GM18498 (cell line): ENCODE measurements around the gene MORF4L1.
"Not testable (repeated sequence)": the region's sequence is repeated elsewhere in the genome, so short reads cannot be mapped to it uniquely, and the experiment has no call there.

Experiments
- ATAC-seq: cut with Tn5 transposase; IDR thresholded peaks from one replicate; pipeline ENCODE4 v1.9.1; 2021; ENCODE audit warnings: mild to moderate bottlenecking, moderate library complexity; ENCODE audit not compliant: unreplicated experiment

The MORF4L1 gene, protein sequence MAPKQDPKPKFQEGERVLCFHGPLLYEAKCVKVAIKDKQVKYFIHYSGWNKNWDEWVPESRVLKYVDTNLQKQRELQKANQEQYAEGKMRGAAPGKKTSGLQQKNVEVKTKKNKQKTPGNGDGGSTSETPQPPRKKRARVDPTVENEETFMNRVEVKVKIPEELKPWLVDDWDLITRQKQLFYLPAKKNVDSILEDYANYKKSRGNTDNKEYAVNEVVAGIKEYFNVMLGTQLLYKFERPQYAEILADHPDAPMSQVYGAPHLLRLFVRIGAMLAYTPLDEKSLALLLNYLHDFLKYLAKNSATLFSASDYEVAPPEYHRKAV

DNA sequence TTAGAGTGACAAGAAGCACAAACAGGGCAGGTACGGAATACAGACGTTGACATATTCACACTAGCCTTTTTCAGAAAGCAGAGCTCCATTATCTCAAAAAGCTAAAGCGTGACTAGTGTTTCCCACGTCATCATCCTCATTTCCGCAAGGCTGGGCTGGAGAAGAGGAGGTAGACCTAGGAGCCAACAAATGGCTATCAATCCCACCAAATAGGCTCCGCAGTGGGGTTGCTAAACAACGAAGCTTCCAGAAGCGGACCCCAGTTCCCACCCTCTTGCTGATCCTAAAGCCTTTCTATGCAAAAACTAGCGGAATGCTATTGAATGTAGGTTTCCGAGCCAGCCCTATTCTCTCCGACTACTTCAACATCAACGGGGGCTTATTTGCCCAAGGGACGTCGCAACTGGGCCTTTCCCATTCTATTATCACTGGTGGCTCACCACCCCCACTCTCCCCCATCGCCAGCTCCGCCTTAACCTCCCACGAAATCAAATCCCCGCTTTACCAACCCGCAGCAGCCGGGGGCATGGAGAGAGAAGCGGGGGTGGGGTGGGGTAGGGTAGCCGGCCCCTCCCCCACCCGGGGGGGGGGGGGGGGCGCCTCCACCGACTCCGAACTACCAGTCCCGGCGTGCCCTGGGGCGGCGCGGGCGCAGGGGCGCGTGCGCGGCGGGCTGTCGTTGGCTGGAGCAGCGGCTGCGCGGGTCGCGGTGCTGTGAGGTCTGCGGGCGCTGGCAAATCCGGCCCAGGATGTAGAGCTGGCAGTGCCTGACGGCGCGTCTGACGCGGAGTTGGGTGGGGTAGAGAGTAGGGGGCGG is at the start of gene MORF4L1:
MORF4L1 (plus strand) TSS at position 736 of the 817 bp plus-strand sequence. CDS start 128 bp downstream, outside the sequence.
- ATAC-seq = peak; percentile 84

DNA sequence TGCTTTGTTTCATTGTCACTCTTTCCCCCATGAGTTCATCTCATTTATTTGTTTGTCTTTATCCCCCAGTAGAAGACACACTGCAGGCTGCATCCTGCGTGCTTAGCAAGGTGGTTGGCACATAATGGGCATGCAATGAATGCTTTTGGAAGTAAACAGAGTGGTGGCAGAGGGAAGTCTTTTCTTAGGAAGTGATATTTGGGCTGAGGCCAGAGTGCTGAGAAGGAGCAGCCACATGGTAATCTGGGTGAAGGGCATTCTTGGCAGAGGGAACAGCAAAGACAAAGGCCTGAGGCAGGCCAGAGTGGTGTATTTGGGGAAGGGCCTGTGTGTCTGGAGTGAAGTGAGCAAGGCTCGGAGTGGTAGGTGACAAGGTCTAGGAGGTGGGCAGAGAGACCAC is 43.8 kb upstream of the MORF4L1 start:
- ATAC-seq = no peak

DNA sequence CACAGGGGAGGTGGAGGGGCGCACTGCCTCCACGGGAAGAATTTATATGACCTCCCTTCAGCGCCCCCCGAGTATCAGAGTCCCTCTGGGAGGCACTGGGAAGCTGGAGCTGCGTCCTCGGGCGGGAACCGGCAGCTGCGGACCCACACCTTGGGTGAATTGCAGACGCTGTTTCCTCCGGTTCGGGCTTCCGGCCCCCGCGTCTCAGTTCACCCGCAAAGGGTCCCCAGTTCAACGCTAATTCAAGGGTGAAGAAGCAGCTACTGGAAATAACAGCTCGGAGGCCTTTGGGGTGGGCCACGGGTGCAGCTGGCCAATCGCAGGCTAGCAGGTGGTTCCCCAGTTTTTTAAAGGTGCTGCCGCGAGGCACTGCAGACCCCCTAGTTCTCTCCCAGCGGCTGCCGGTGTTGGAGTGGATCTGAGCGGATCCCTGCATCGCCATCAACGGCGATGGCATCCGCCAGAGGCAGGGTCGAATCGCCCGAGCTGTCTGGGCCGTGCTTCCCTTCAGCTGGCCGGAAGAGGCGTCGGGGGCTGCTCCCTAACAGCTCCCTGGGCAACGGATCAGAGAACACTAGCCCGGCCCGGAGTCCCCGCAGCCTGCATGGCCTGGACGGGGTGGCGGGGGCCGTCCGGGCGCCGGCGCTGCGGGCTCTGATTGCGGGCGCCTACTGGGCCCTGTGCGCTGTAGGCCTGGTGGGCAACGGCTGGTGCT is 42.0 kb upstream of the MORF4L1 start:
- ATAC-seq = no peak

DNA sequence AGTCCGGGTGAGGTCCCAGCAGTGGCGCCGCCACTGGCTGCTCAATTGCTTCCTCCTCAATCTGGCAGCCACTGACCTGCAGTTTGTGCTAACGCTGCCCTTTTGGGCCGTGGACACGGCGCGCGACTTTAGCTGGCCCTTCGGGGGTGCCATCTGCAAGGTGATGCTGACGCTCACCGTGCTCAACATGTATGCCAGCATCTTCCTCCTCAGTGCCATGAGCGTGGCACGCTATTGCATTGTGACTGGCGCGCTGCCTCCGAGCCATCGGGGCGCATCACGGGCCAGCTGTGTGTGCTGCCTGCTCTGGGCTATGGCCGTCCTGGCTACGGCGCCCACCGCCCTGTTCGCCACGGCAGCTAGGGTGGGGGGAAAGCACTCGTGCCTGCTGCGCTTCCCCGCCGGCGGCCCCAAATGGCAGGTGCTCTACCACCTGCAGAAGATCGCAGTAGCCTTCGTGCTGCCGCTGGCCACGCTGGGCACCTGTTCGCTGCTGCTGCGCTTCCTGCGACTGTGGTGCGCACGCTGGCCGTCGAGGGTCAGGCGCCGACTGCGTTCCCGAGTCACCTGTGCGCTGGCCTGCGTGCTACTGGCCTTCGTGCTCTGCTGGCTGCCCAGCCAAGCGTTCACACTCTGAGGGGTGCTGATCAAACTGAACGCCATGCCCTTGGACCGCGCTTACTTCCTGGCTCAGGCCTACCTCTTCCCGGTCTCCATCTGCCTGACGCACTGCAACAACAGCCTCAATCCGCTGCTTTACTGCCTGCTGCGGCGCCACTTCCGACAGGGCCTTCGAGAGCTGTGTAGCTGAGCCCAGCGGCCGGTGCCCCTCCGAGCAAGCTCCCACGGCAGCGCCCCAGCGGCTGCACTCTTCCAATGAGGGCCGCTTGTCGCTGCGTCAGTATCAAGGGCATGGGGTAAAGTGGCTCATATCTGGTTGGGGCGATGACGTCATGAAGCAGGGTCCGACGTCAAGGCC is 41.2 kb upstream of the MORF4L1 start:
- ATAC-seq = no peak

DNA sequence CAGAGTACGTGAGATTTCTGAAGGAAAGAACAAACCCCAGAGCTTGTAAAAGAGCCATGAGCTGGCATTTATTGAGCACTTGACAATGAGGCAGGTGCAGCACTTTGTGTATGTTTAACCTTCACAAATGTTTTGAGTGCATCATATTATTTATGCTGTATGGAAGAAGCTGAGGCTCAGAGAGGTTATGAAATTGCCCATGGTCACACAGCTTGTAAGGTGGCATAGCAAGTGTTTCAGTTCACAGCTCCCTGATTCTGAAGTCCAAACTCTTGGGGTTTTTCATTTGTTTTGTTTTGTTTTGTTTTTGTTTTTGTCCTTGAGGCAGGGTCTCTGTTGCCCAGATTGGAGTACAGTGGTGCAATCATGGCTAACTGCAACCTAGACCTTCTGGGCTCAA is 36.4 kb upstream of the MORF4L1 start:
- ATAC-seq = no peak

DNA sequence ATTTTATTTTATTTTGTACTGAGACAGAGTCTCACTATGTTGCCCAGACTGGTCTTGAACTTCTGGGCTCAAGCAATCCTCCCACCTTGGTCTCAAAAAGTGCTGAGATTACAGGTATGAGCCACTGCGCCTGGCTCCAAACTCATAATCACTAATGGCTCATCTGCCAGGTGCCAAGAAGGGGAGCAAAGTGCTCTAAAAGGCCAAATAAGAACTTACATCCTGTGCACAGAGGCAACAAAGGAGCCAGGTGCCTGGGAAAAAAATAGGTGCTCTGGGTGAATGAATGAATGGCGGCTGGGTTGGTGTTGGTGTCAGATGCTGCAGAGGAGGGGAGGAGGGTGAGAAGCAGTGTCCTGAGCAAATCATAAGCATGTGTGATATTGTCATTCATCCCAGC is 35.6 kb upstream of the MORF4L1 start:
- ATAC-seq = no peak

DNA sequence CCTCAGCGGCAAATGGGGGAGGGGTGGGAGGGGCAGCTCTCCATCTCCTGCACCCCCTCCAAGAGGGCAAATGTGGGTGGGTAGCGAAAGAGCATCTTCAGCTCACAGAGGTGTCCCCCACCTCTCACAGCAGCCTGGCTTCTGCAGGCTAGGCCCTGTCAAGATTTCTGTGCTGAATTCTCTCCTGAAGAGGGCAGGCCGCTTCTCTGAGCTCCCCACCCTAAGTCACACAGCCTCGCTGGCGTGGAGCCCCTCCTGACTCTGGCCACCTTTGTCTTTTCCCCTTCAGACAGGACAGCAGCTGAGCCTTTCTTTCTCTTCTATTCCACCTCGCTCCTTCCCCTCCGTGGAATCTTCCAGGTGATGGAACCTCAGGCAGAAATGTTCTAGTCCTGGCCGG is 35.1 kb upstream of the MORF4L1 start:
- ATAC-seq = no peak

DNA sequence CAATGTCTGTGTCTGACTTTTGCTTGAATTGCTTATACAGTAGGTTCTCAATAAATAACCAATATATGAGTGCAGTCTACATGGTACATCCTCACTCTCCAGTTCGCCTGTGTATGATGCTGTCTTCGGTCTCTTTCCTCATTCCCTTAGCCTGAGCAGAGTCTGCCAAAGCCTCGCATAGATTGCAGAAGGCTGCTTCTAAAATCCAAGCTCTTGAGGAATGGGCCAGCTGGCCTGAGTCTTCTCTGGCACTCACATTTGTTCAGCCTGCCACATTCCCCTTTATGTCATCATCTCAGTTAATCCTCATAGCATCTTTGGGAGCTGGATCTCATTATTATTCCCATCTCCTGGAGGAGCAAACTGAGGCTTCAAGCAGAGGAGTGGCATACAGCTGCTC is 34.2 kb upstream of the MORF4L1 start:
- no peak for ATAC-seq

DNA sequence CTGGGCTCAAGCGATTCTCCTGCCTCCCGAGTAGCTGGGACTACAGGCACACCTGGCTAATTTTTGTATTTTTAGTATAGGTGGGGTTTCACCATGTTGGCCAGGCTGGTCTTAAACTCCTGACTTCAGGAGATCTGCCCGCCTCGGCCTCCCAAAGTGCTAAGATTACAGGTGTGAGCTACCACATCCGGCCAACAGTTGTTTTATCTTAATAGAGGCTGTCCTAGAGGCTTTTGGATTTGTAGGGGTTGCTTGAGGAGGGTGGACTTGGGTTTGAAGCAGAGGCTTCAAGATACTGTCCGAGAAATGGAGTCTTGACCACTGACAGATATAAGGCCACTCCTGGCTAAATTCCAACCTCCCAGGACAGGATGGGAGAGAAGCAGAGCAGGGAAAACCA is 33.5 kb upstream of the MORF4L1 start:
- not testable (repeated sequence) for ATAC-seq

DNA sequence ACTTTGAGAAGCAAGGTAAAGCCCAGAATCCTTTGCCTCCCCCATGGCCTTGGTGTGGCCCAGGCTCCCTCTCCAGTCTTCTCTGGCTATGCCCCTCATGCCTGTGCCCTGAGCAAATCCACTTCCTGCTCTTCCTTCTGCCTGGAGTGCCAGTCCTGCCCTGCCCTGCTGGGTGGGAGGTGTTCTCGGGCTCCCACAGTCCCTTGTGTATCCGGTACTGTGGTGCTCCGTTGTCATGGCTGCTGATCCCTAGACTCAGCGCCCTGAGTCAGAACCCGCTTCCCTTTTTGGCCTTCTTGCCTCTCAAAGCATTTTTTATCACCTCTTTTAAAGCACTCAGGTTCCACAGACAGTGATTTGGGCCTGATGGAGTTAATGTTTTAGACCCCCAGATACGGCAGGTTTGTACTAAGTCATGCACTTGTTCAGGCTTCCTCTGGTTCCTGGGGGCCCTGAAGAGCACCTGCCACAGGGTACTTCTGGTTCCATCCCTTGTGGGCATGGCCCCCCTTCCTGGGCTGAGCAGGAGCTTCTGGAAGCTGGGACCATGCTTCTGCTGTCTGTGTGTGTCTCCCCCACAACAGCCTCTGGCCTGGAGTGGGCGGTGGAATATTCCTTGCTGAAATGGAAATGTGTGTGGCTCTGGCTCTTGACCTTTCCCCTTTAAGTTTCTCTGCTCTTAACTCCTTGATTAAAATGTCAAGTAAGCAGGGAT is 31.9 kb upstream of the MORF4L1 start:
- ATAC-seq = no peak

DNA sequence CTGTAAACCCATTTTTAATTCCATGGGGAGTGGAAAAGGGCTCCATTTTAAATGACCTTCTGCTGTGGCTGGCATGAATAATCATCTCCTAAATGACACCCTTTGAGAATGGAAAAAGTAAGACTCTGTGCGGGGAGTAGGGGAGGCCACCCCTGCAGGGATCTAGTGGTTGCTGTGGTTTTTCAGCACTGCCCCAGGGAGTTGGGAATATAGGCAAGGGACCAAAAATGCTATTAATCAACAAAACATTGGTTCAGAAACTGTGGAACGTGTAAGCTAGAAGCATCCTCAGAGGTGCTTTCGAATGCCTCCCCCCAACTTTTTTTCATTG is 31.3 kb upstream of the MORF4L1 start:
- no peak for ATAC-seq

DNA sequence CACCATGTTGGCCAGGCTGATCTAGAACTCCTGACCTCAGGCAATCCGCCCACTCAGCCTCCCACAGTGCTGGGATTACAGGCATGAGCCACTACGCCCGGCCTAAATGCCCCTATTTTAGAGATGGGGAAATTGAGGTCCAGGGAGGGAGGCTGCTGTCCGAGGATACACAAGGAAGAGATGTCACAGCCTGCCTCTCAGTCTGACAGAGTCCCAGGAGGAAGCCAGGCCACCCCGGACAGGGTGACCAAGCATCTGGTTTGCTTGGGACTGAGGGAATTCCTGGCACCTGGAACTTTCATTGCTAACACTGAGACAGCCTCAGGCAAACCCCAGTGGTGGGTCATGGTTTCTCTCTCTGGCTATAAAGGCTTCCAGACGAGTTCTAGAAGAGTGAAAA is 30.8 kb upstream of the MORF4L1 start:
- ATAC-seq = no peak

DNA sequence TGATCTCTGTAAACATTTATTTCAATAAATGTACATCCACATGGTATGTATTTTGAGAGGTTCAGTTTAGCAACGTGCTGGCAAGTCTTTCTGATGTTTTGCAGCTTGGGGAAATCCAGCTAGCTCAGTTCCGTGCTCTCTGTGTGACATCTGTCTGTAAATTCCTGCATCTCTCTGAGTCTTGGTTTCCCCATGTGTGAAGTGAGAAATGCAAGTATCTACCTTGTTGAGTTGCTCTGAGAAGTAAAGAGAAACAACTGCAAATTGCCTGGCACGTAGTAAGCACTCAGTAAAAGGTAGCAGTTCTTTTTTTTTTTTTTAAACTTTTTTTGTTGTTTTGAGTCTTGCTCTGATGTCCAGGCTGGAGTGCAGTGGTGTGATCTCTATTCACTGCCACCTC is 30.2 kb upstream of the MORF4L1 start:
- no peak for ATAC-seq

DNA sequence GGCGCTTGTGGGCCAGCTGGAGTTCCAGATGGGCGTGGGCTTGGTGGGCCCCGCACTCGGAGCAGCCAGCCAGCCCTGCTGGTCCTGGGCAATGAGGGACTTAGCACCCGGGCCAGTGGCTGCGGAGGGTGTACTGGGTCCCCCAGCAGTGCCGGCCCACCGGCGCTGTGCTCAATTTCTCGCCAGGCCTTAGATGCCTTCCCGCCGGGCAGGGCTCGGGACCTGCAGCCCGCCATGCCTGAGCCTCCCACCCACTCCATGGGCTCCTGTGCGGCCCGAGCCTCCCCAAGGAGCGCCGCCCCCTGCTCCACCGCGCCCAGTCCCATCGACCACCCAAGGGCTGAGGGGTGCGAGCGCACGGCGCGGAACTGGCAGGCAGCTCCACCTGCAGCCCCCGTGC is 25.8 kb upstream of the MORF4L1 start:
- not testable (repeated sequence) for ATAC-seq

DNA sequence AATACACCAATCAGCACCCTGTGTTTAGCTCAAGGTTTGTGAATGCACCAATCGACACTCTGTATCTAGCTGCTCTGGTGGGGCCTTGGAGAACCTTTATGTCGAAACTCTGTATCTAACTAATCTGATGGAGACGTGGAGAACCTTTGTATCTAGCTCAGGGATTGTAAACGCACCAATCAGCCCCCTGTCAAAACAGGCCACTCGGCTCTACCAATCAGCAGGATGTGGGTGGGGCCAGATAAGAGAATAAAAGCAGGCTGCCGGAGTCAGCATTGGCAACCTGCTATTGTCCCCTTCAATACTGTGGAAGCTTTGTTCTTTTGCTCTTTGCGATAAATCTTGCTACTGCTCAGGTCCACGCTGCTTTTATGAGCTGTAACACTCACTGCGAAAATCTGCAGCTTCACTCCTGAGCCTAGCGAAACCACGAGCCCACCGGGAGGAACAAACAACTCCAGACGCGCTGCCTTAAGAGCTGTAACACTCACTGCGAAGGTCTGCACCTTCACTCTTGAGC is 25.2 kb upstream of the MORF4L1 start:
- not testable (repeated sequence) for ATAC-seq

DNA sequence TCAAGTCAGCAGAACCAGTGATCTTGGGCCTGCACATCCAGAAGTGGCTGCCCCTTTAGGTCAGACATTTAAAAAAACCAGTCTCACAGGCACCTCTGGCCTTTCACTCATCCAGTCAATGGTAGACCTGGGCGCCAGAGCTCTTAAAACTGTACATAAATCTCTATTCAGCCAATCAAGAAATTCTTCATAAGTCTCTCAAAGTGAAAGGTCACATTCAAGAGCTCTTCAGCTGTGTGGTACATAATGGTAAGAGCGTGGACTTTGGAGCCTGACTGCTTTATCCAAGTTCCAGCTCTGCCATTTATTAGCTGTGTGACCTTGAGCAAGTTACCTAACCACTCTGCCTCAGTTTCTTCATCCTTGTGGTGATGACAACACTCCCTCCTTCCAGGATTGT is 22.3 kb upstream of the MORF4L1 start:
- no peak for ATAC-seq

DNA sequence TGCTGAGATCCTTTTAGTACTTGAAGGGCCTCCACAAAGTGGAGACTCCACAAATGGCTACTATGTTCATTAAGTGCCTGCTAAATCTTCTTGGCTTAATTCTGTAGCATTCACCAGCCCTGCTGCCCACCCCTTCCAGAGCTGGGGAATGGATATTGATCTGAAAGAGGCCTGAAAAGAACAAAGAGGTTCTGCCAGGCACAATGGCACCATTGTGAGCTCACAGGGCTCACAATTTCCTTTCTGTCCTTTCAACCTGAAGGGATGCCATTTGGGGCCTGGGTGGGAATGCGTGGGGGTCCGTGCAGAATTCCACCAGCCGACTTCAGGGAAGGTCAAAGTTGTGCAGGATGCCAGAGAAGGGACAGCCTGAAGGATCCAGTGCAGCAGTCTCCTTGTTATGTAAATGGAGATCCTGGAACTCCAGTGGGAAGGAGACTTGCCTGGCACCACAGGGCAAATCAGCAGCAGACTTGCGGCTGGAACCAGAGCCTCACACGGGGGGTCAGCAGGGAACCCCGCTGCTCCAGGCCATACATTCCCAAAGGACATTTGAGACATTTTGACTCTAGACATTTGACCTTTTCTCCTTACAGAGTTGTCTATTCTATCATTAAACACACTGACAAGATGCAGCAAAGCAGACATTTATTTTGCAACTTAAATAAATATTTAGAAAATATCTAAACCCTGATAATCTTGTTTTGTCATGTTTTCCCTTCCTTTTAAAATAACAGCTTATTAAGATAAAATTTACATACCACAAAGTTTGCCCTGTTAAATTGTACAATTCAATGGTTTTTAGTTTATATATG is 21.5 kb upstream of the MORF4L1 start:
- ATAC-seq = no peak

DNA sequence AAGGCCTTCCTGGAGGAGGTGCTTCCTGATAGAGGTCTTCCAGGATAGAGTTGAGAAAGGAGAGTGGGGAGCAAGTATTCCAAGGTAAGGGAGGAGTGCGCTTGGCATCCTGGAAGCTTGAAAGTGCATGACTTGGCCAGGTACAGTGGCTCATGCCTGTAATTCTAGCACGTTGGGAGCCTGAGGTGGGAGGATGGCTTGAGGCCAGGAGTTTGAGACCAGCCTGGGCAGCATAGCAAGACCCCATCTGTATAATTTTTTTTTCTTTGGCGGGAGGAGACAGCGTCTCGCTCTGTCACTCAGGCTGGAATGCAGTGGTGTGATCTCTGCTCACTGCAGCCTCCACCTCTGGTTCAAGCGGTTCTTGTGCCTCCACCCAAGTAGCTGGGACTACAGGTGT is 19.2 kb upstream of the MORF4L1 start:
- ATAC-seq = no peak

DNA sequence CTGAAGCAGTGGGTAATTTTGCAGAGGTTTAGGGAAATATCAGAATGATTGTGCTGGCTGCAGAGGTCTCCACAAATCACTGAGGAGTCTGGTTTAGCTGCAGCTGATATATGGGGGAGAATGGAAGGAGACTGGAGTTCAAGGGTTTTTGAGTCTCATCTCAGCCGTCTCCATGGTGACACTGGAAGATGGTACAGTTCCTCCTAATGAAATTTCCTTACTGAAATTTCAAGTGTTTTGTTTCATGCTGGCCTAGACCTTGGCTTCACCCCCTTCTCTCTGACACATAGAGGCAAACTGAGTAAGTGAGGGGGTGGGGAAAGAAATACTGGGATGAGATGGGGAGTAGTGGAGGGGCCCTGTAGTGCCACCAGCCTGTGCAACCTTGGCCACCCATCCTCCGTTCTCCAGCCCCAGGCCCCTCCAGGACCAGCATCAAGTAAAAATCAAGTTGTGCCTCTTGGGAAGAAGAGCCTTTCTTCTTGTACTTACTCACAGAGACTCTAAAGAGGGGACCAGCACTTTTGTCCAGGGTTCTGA is 17.8 kb upstream of the MORF4L1 start:
- no peak for ATAC-seq
